GM19324 (cell line): ENCODE results near the gene DNAL1.

Experiments used
- ATAC-seq: cut with Tn5 transposase; IDR thresholded peaks from one replicate; pipeline ENCODE4 v1.9.1; 2021; ENCODE audit warnings: mild to moderate bottlenecking, moderate library complexity; ENCODE audit not compliant: unreplicated experiment, low FRiP score

The DNAL1 gene

GRCh38 chr14:73741876-73742519 is 97.2 kb downstream of the DNAL1 start:
- no peak for ATAC-seq

GRCh38 chr14:73742520-73743238 is 97.9 kb downstream of the DNAL1 start:
- no peak for ATAC-seq

- no peak for ATAC-seq
These were observed 98.7 kb downstream of the DNAL1 start for GRCh38 chr14:73743431-73743931.

GRCh38 chr14:73744175-73744867 is 99.5 kb downstream of the DNAL1 start:
- ATAC-seq = no peak

- ATAC-seq = no peak
These were observed 100.2 kb downstream of the DNAL1 start for GRCh38 chr14:73744874-73745529.

- ATAC-seq = no peak
These were observed 101.1 kb downstream of the DNAL1 start for GRCh38 chr14:73745571-73746519.

- ATAC-seq = no peak
These were observed 102.0 kb downstream of the DNAL1 start for GRCh38 chr14:73746520-73747378.

- no peak for ATAC-seq
These were observed 102.8 kb downstream of the DNAL1 start for GRCh38 chr14:73747379-73748211.

GRCh38 chr14:73748858-73749357 is 104.1 kb downstream of the DNAL1 start:
- ATAC-seq = no peak

GRCh38 chr14:73749706-73750530 is 105.1 kb downstream of the DNAL1 start:
- ATAC-seq = no peak

- ATAC-seq = no peak
These were observed 105.7 kb downstream of the DNAL1 start for GRCh38 chr14:73750531-73750901.

- no peak for ATAC-seq
These were observed 106.4 kb downstream of the DNAL1 start for GRCh38 chr14:73751157-73751691.

GRCh38 chr14:73752297-73752992 is 107.7 kb downstream of the DNAL1 start:
- no peak for ATAC-seq
